NT2/D1 (cell line): ENCODE data around the gene SMCP.

Source experiments
- DNase-seq: peaks from one replicate; pipeline ENCODE4 v3.0.0-alpha.2; 2011; ENCODE audit warnings: low read depth, low spot score
- H3K27me3 ChIP-seq: 2 replicates; pipeline ENCODE4 v1.6.0; 2011; ENCODE audit warnings: mild to moderate bottlenecking; ENCODE audit not compliant: insufficient read length, insufficient read depth
- H3K36me3 ChIP-seq: 2 replicates; pipeline ENCODE4 v1.6.1; 2011; ENCODE audit warnings: mild to moderate bottlenecking, low read length, mixed read lengths; ENCODE audit not compliant: insufficient read depth, insufficient read length
- H3K4me1 ChIP-seq: 2 replicates; pipeline ENCODE4 v1.5.1; 2011; ENCODE audit not compliant: insufficient read depth, insufficient read length
- H3K4me3 ChIP-seq: 2 replicates; pipeline ENCODE4 v1.5.1; 2011; ENCODE audit warnings: low read depth; ENCODE audit not compliant: insufficient read length
- H3K9ac ChIP-seq: 2 replicates; pipeline ENCODE4 v1.6.0; 2011; ENCODE audit warnings: low read depth; ENCODE audit not compliant: insufficient read length
- H3K9me3 ChIP-seq: 2 replicates; pipeline ENCODE4 v1.5.1; 2011; ENCODE audit warnings: mild to moderate bottlenecking, low read length; ENCODE audit not compliant: insufficient read depth
- SUZ12 ChIP-seq: IDR thresholded peaks from 2 replicates; pipeline ENCODE4 v1.6.1; 2011; ENCODE audit not compliant: insufficient read length, insufficient read depth; ENCODE audit errors: extremely low read depth
- YY1 ChIP-seq: IDR thresholded peaks from 2 replicates; pipeline ENCODE4 v1.6.1; 2011; ENCODE audit not compliant: insufficient read length, insufficient read depth
- ZNF274 ChIP-seq: IDR thresholded peaks from 2 replicates; pipeline ENCODE4 v1.6.1; 2011; ENCODE audit warnings: mild to moderate bottlenecking, low read depth, low read length

Gene SMCP

GRCh38 chr1:152878042-152878441, at the start of gene SMCP:
TSS of gene SMCP (plus strand) at chr1:152878322. CDS start at chr1:152884423, 6,101 bp downstream.
- Histone ChIP-seq H3K9ac (no peak within 1 kb of the TSS), H3K27me3 (no peaks in the 10 kb centered on the region), H3K36me3 (no peaks in the 10 kb centered on the region), H3K9me3 (no peaks in the 10 kb centered on the region), H3K4me1 (no peaks in the 10 kb centered on the region), H3K4me3 (no peak within 1 kb of the TSS)
- peak; percentile 22 for DNase-seq
- no peak for TF ChIP-seq YY1
- no peak for TF ChIP-seq SUZ12

DNA sequence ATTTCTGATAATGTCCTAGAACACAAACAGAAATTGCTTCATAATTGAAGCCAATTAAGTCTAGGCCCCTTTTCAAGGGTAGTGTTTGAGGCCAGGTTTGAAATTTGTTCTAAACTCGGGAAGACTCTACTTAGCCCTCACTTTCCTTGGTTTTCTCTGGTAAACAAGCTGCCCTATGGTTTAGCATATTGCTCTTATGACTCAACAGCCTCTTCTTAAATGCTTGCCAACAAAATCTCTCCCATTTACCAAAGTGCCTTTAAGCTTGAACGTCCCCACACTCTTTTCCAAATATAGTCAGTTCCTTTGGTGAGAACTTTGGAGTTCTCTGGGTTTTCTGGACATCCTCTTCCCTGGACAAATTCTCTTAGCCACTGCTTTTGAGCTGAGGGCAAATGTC, 41.3 kb upstream of the SMCP start:
- TF ChIP-seq ZNF274: no peak
- no peak for TF ChIP-seq YY1
- no peak for TF ChIP-seq SUZ12
- no peak overlapping the region for H3K4me3 ChIP-seq
- DNase-seq: no peak
- H3K36me3 ChIP-seq: no peaks in the 10 kb centered on the region
- H3K9me3 ChIP-seq: no peaks in the 10 kb centered on the region
- H3K4me1 ChIP-seq: no peaks in the 10 kb centered on the region
- no peak overlapping the region for H3K9ac ChIP-seq
- no peaks in the 10 kb centered on the region for H3K27me3 ChIP-seq

- Histone ChIP-seq H3K4me3 (no peak within 1 kb of the TSS), H3K27me3 (no peaks in the 10 kb centered on the region), H3K36me3 (no peaks in the 10 kb centered on the region), H3K9me3 (no peaks in the 10 kb centered on the region), H3K9ac (no peak within 1 kb of the TSS), H3K4me1 (no peaks in the 10 kb centered on the region)
- no peak for DNase-seq
- TF ChIP-seq SUZ12: no peak
- TF ChIP-seq YY1: no peak
- TF ChIP-seq ZNF274: no peak
These were observed 35.6 kb upstream of the SMCP start, which contains the start of gene LCE6A for GRCh38 chr1:152842556-152842955. TSS of gene LCE6A (plus strand) at chr1:152842856. CDS start at chr1:152843521, 665 bp downstream.

- Histone ChIP-seq H3K9ac (no peak overlapping the region), H3K4me1 (no peaks in the 10 kb centered on the region), H3K36me3 (no peaks in the 10 kb centered on the region), H3K9me3 (no peaks in the 10 kb centered on the region), H3K4me3 (no peak overlapping the region), H3K27me3 (no peaks in the 10 kb centered on the region)
- TF ChIP-seq ZNF274 (no peak), SUZ12 (no peak), YY1 (no peak)
- no peak for DNase-seq
These were observed 22.5 kb upstream of the SMCP start for GRCh38 chr1:152855661-152856060.

DNA sequence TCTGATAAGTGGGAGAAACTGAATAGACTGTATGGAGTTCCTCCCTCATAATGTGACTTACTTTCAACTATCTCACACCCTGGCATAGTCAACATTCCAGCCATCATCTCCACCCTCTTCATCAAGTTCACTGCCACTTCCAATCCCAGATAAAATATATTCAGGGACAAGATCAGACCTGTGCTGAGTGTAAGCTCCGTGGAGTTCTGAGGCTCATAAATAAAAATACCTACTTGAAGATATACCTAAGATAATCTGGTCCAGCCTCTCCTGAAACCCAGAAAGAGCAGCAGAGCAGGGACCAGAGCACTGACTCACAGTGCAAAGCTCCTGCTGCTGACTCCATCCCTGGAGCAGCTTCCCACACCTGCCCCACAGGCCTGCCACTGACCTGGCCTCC, 20.1 kb upstream of the SMCP start:
- TF ChIP-seq SUZ12: no peak
- H3K9ac ChIP-seq: no peak overlapping the region
- H3K36me3 ChIP-seq: no peaks in the 10 kb centered on the region
- no peak overlapping the region for H3K4me3 ChIP-seq
- H3K27me3 ChIP-seq: no peaks in the 10 kb centered on the region
- DNase-seq: no peak
- no peaks in the 10 kb centered on the region for H3K9me3 ChIP-seq
- H3K4me1 ChIP-seq: no peaks in the 10 kb centered on the region

DNA sequence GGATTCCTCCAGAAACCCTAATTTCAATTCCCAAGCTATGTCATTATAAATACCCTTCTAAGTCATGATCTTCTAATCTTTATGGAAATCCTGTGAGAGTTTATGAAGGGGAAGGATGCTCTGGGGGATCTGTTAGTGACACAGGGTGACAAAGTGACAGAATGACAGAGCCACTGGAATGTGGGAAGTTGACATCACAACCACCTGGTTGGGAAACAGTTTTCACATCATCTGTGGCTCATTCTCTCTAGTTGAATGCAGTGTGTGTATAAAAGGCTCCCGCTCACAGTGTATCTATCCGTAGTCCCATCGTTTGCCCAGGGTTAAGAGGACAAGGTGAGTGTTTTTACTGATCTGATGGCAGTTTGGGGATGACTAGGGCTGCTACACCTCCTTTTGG, 18.4 kb upstream of the SMCP start, which contains the start of gene LCE7A:
Gene LCE7A, plus strand, starts transcription at position 301 of the 400 bp plus-strand sequence. CDS start 702 bp downstream, outside the sequence.
- Histone ChIP-seq H3K9ac (no peak within 1 kb of the TSS), H3K4me3 (no peak within 1 kb of the TSS), H3K27me3 (no peaks in the 10 kb centered on the region), H3K4me1 (no peaks in the 10 kb centered on the region), H3K9me3 (no peaks in the 10 kb centered on the region), H3K36me3 (no peaks in the 10 kb centered on the region)
- no peak for TF ChIP-seq ZNF274
- no peak for DNase-seq

DNA sequence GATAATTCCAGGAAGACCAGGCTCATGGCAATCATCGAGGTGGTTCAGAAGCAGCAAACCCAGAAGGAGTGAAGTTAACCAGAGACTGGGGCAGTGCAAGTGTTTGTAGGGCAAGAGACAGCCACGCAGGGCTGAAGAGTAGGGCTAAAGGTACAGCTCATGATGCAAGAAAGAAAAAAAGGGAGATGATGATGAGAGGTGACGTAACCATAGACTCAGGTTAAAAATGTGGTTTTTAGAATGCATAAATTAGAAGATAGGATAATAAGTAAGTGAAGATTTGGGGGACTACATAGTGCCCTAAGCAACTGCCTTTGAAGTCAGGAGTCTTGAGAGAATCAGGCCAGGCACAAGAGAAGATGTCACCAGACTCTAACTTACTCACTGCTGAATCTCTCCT, 18.0 kb upstream of the SMCP start:
- no peaks in the 10 kb centered on the region for H3K27me3 ChIP-seq
- H3K36me3 ChIP-seq: no peaks in the 10 kb centered on the region
- H3K9me3 ChIP-seq: no peaks in the 10 kb centered on the region
- H3K9ac ChIP-seq: no peak overlapping the region
- no peak for DNase-seq
- TF ChIP-seq ZNF274 (no peak), SUZ12 (no peak), YY1 (no peak)
- H3K4me3 ChIP-seq: no peak overlapping the region
- H3K4me1 ChIP-seq: no peaks in the 10 kb centered on the region

GRCh38 chr1:152861374-152861773, 16.7 kb upstream of the SMCP start:
- Histone ChIP-seq H3K27me3 (no peaks in the 10 kb centered on the region), H3K4me1 (no peaks in the 10 kb centered on the region), H3K4me3 (no peak overlapping the region), H3K9ac (no peak overlapping the region), H3K9me3 (no peaks in the 10 kb centered on the region), H3K36me3 (no peaks in the 10 kb centered on the region)
- TF ChIP-seq SUZ12 (no peak), ZNF274 (no peak), YY1 (no peak)
- DNase-seq: no peak
